Liver (tissue), 3 donors: ENCODE data around the gene BST1.

Experiments used
- EGR1 ChIP-seq, 2 donors: IDR thresholded peaks; 2 replicates each; pipeline ENCODE4 v1.6.1; 2016 to 2018; ENCODE audit warnings: antibody characterized with exemption in 2 of 2, low read depth in 2 of 2
- JUND ChIP-seq, 2 donors: IDR thresholded peaks; 2 replicates each; pipeline ENCODE4 v1.6.1; 2016; ENCODE audit warnings: antibody characterized with exemption in 2 of 2
- MAX ChIP-seq: IDR thresholded peaks from 2 replicates; pipeline ENCODE4 v1.6.1; 2016; ENCODE audit warnings: antibody characterized with exemption
- RAD21 ChIP-seq, 2 donors: IDR thresholded peaks; 2 replicates each; pipeline ENCODE4 v1.6.1; 2016; ENCODE audit warnings: antibody characterized with exemption in 2 of 2, mild to moderate bottlenecking in 2 of 2
- RXRA ChIP-seq, 2 donors: IDR thresholded peaks; 2 replicates each; pipeline ENCODE4 v1.6.1; 2017 to 2018; ENCODE audit warnings: antibody characterized with exemption in 2 of 2, mild to moderate bottlenecking in 1 of 2
- TF ChIP-seq, protein P1 (sequence below): fragments of 150-350 bp; IDR thresholded peaks from 2 replicates; pipeline ENCODE4 v1.5.1; 2017; ENCODE audit warnings: improper control_type of control experiment, low read depth, low read length; ENCODE audit not compliant: missing input control
- TF ChIP-seq, protein P2 (sequence below): IDR thresholded peaks from 2 replicates; pipeline ENCODE4 v1.6.1; 2016; ENCODE audit warnings: antibody characterized with exemption
- donor health status: healthy.
- donor health status: healthy.

DNA sequence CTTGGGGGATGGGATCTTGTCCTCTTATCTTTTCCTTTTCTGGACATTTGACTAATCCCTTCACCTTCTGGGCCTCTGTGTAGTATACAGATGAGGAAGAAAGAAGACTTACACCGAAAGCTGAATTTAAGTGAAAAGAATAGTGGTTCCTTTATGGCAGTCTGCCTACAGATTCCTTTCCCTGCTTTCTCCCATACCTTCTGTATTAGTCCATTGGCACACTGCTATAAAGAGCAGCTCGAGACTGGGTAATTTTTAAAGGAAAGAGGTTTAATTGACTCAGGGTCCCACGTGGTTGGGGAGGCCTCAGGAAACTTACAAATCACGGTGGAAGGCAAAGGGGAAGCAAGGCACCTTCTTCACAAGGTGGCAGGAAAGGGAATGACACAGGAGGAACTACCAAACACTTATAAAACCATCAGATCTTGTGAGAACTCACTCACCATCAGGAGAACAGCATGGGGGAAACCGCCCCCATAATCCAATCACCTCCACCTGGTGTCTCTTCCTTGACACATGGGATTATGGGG is 41.2 kb downstream of the BST1 start:
- TF ChIP-seq, protein P1, sequence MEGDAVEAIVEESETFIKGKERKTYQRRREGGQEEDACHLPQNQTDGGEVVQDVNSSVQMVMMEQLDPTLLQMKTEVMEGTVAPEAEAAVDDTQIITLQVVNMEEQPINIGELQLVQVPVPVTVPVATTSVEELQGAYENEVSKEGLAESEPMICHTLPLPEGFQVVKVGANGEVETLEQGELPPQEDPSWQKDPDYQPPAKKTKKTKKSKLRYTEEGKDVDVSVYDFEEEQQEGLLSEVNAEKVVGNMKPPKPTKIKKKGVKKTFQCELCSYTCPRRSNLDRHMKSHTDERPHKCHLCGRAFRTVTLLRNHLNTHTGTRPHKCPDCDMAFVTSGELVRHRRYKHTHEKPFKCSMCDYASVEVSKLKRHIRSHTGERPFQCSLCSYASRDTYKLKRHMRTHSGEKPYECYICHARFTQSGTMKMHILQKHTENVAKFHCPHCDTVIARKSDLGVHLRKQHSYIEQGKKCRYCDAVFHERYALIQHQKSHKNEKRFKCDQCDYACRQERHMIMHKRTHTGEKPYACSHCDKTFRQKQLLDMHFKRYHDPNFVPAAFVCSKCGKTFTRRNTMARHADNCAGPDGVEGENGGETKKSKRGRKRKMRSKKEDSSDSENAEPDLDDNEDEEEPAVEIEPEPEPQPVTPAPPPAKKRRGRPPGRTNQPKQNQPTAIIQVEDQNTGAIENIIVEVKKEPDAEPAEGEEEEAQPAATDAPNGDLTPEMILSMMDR, result no peak
- TF ChIP-seq, protein P2, sequence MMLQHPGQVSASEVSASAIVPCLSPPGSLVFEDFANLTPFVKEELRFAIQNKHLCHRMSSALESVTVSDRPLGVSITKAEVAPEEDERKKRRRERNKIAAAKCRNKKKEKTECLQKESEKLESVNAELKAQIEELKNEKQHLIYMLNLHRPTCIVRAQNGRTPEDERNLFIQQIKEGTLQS, result no peak
- no peak for TF ChIP-seq EGR1 (IDR thresholded peaks at IDR 0.05; ENCODE audit: low read depth in 2 of 2)
- no peak for TF ChIP-seq RAD21 (IDR thresholded peaks at IDR 0.05)
- TF ChIP-seq RXRA (IDR thresholded peaks at IDR 0.05), result no peak
- TF ChIP-seq MAX, result no peak
- TF ChIP-seq JUND (IDR thresholded peaks at IDR 0.05), result no peak
